Neuron (in vitro differentiated cells): Measurements from ENCODE around the gene NYAP1.

Source experiments
- H2AFZ ChIP-seq: one replicate; pipeline ENCODE4 v1.6.1; 2013; ENCODE audit warnings: low read depth, mild to moderate bottlenecking, inconsistent platforms, low read length, moderate library complexity
- H3K27me3 ChIP-seq: one replicate; pipeline ENCODE4 v1.6.1; 2013; ENCODE audit warnings: low read length; ENCODE audit not compliant: insufficient read depth
- H3K36me3 ChIP-seq: one replicate; pipeline ENCODE4 v1.6.1; 2013; ENCODE audit warnings: low read length; ENCODE audit not compliant: insufficient read depth
- H3K4me1 ChIP-seq: one replicate; pipeline ENCODE4 v1.6.1; 2013; ENCODE audit warnings: low read length; ENCODE audit not compliant: insufficient read depth
- H3K4me3 ChIP-seq: 2 replicates; pipeline ENCODE4 v1.5.1; 2013; ENCODE audit warnings: mild to moderate bottlenecking, low read length, moderate library complexity
- H3K9me3 ChIP-seq: one replicate; pipeline ENCODE4 v1.6.1; 2013; ENCODE audit warnings: low read length

Gene NYAP1

GRCh38 chr7:100482728-100483089 is 1.0 kb upstream of the NYAP1 start:
- Histone ChIP-seq H2AFZ (peak overlapping the region; percentile 26), H3K36me3 (no peaks in the 10 kb centered on the region), H3K4me3 (peak overlapping the region; percentile 82), H3K4me1 (peaks cover 43% of the 10 kb centered on the region), H3K27me3 (no peaks in the 10 kb centered on the region), H3K9me3 (no peaks in the 10 kb centered on the region)

- no peaks in the 10 kb centered on the region for H3K27me3 ChIP-seq
- peak overlapping the region; percentile 82 for H3K4me3 ChIP-seq
- H3K4me1 ChIP-seq = peaks cover 40% of the 10 kb centered on the region
- no peaks in the 10 kb centered on the region for H3K36me3 ChIP-seq
- peak overlapping the region; percentile 60 for H2AFZ ChIP-seq
- no peaks in the 10 kb centered on the region for H3K9me3 ChIP-seq
Observed at GRCh38 chr7:100483090-100483721, 521 bp upstream of the NYAP1 start.

- no peak overlapping the region for H2AFZ ChIP-seq
- peaks cover 41% of the 10 kb centered on the region for H3K4me1 ChIP-seq
- no peaks in the 10 kb centered on the region for H3K27me3 ChIP-seq
- H3K9me3 ChIP-seq = no peaks in the 10 kb centered on the region
- no peaks in the 10 kb centered on the region for H3K36me3 ChIP-seq
- peak overlapping the region; percentile 82 for H3K4me3 ChIP-seq
Observed at GRCh38 chr7:100484673-100485045, 932 bp downstream of the NYAP1 start.

GRCh38 chr7:100485471-100485876 is 1.7 kb downstream of the NYAP1 start:
- Histone ChIP-seq H3K9me3 (no peaks in the 10 kb centered on the region), H3K4me3 (no peak overlapping the region), H3K36me3 (no peaks in the 10 kb centered on the region), H3K27me3 (no peaks in the 10 kb centered on the region), H2AFZ (no peak overlapping the region), H3K4me1 (peaks cover 45% of the 10 kb centered on the region)

- no peak overlapping the region for H2AFZ ChIP-seq
- H3K36me3 ChIP-seq = no peaks in the 10 kb centered on the region
- H3K4me3 ChIP-seq = no peak overlapping the region
Observed at GRCh38 chr7:100486111-100486636, 2.4 kb downstream of the NYAP1 start.

GRCh38 chr7:100486753-100487446 is 3.2 kb downstream of the NYAP1 start:
- H3K27me3 ChIP-seq = no peaks in the 10 kb centered on the region
- no peak overlapping the region for H2AFZ ChIP-seq
- peaks cover 52% of the 10 kb centered on the region for H3K4me1 ChIP-seq
- H3K4me3 ChIP-seq = no peak overlapping the region
- no peaks in the 10 kb centered on the region for H3K9me3 ChIP-seq
- H3K36me3 ChIP-seq = no peaks in the 10 kb centered on the region

More at GRCh38 chr7:100486111-100486636, 2.4 kb downstream of the NYAP1 start:
- Histone ChIP-seq H3K9me3 (no peaks in the 10 kb centered on the region), H3K27me3 (no peaks in the 10 kb centered on the region), H3K4me1 (peaks cover 52% of the 10 kb centered on the region)

- peaks cover 47% of the 10 kb centered on the region for H3K4me1 ChIP-seq
- H3K36me3 ChIP-seq = peaks cover 4% of the 10 kb centered on the region
- H3K4me3 ChIP-seq = no peak overlapping the region
- H3K27me3 ChIP-seq = no peaks in the 10 kb centered on the region
- H2AFZ ChIP-seq = no peak overlapping the region
- H3K9me3 ChIP-seq = no peaks in the 10 kb centered on the region
Observed at GRCh38 chr7:100488333-100489095, 4.8 kb downstream of the NYAP1 start.

- H3K27me3 ChIP-seq = no peaks in the 10 kb centered on the region
- H3K4me3 ChIP-seq = no peak overlapping the region
- peaks cover 5% of the 10 kb centered on the region for H3K36me3 ChIP-seq
- no peaks in the 10 kb centered on the region for H3K9me3 ChIP-seq
- H2AFZ ChIP-seq = no peak overlapping the region
- peaks cover 47% of the 10 kb centered on the region for H3K4me1 ChIP-seq
Observed at GRCh38 chr7:100489121-100489520, 5.4 kb downstream of the NYAP1 start.

GRCh38 chr7:100489824-100490223 is 6.1 kb downstream of the NYAP1 start:
- no peaks in the 10 kb centered on the region for H3K27me3 ChIP-seq
- peaks cover 40% of the 10 kb centered on the region for H3K4me1 ChIP-seq
- H2AFZ ChIP-seq = no peak overlapping the region
- H3K36me3 ChIP-seq = peaks cover 7% of the 10 kb centered on the region
- H3K4me3 ChIP-seq = no peak overlapping the region
- no peaks in the 10 kb centered on the region for H3K9me3 ChIP-seq

- peaks cover 34% of the 10 kb centered on the region for H3K4me1 ChIP-seq
- no peaks in the 10 kb centered on the region for H3K9me3 ChIP-seq
- H3K4me3 ChIP-seq = no peak overlapping the region
- H2AFZ ChIP-seq = no peak overlapping the region
- H3K36me3 ChIP-seq = peaks cover 8% of the 10 kb centered on the region
- H3K27me3 ChIP-seq = no peaks in the 10 kb centered on the region
Observed at GRCh38 chr7:100490483-100491191, 6.9 kb downstream of the NYAP1 start.

GRCh38 chr7:100491192-100491578 is 7.5 kb downstream of the NYAP1 start:
- Histone ChIP-seq H3K4me3 (no peak overlapping the region), H2AFZ (no peak overlapping the region), H3K27me3 (no peaks in the 10 kb centered on the region), H3K36me3 (peaks cover 8% of the 10 kb centered on the region), H3K9me3 (no peaks in the 10 kb centered on the region), H3K4me1 (peaks cover 31% of the 10 kb centered on the region)

GRCh38 chr7:100492738-100493475 is 9.2 kb downstream of the NYAP1 start:
- no peak overlapping the region for H3K4me3 ChIP-seq
- H3K4me1 ChIP-seq = peaks cover 20% of the 10 kb centered on the region
- H3K36me3 ChIP-seq = peaks cover 8% of the 10 kb centered on the region
- no peaks in the 10 kb centered on the region for H3K9me3 ChIP-seq
- no peak overlapping the region for H2AFZ ChIP-seq
- H3K27me3 ChIP-seq = no peaks in the 10 kb centered on the region
